DOHH2 (cell line): ENCODE data around the gene NRGN.

Experiments used
- H3F3A ChIP-seq: fragments of 200-600 bp; sonication (generic), shearing (Covaris generic); 2 replicates; pipeline ENCODE4 v1.6.0; 2016; ENCODE audit warnings: antibody characterized with exemption, mild to moderate bottlenecking; ENCODE audit not compliant: control insufficient read depth, insufficient read depth
- H3K27ac ChIP-seq: fragments of 200-600 bp; sonication (generic); 2 replicates; pipeline ENCODE4 v1.5.1; 2014; ENCODE audit warnings: low read depth, mild to moderate bottlenecking, low read length, moderate library complexity
- H3K27me3 ChIP-seq: fragments of 200-600 bp; sonication (generic); 2 replicates; pipeline ENCODE4 v1.6.1; 2014; ENCODE audit warnings: mild to moderate bottlenecking, low read length, mixed read lengths; ENCODE audit not compliant: control insufficient read depth
- H3K36me3 ChIP-seq: fragments of 200-600 bp; sonication (generic); 2 replicates; pipeline ENCODE4 v1.6.1; 2014; ENCODE audit warnings: mild to moderate bottlenecking, low read length, moderate library complexity, mixed read lengths; ENCODE audit not compliant: control insufficient read depth
- H3K4me1 ChIP-seq: fragments of 200-600 bp; sonication (generic); 2 replicates; pipeline ENCODE4 v1.6.1; 2014; ENCODE audit warnings: mild to moderate bottlenecking, low read length, mixed read lengths; ENCODE audit not compliant: control insufficient read depth
- H3K4me2 ChIP-seq: fragments of 200-600 bp; sonication (generic); 2 replicates; pipeline ENCODE4 v1.6.0; 2014; ENCODE audit warnings: mild to moderate bottlenecking, low read length, moderate library complexity
- H3K4me3 ChIP-seq: fragments of 200-600 bp; sonication (generic); 2 replicates; pipeline ENCODE4 v1.5.1; 2014; ENCODE audit warnings: mild to moderate bottlenecking, low read length, mixed read lengths
- H3K79me2 ChIP-seq: fragments of 200-600 bp; sonication (generic); 2 replicates; pipeline ENCODE4 v1.6.1; 2014; ENCODE audit warnings: mild to moderate bottlenecking, low read length, mixed read lengths; ENCODE audit not compliant: control insufficient read depth
- H3K9me2 ChIP-seq: fragments of 200-600 bp; sonication (generic); replicated peaks from 2 replicates; pipeline ENCODE4 v1.6.1; 2014; ENCODE audit warnings: mild to moderate bottlenecking, low read length, mixed read lengths; ENCODE audit not compliant: control insufficient read depth
- H3K9me3 ChIP-seq: fragments of 200-600 bp; sonication (generic); 2 replicates; pipeline ENCODE4 v1.6.1; 2014; ENCODE audit warnings: antibody characterized with exemption, low read length, mixed read lengths; ENCODE audit not compliant: control insufficient read depth, insufficient read depth
- H4K20me1 ChIP-seq: fragments of 200-600 bp; sonication (generic); 2 replicates; pipeline ENCODE4 v1.6.0; 2014; ENCODE audit warnings: low read depth, mild to moderate bottlenecking, antibody characterized with exemption, low read length, moderate library complexity; ENCODE audit not compliant: control insufficient read depth, insufficient read depth
- EZH2phosphoT487 ChIP-seq: fragments of 200-600 bp; sonication (generic); IDR thresholded peaks from 2 replicates; pipeline ENCODE4 v1.6.1; 2017; ENCODE audit warnings: borderline replicate concordance, mild to moderate bottlenecking, antibody characterized with exemption, low read length, moderate library complexity, mixed read lengths
- TF ChIP-seq, protein P1 (sequence below): fragments of 200-600 bp; sonication (generic); IDR thresholded peaks from one replicate; pipeline ENCODE4 v1.5.1; 2014; ENCODE audit warnings: antibody characterized with exemption, mild to moderate bottlenecking, low read depth, low read length; ENCODE audit not compliant: poor library complexity, severe bottlenecking

The NRGN gene

DNA sequence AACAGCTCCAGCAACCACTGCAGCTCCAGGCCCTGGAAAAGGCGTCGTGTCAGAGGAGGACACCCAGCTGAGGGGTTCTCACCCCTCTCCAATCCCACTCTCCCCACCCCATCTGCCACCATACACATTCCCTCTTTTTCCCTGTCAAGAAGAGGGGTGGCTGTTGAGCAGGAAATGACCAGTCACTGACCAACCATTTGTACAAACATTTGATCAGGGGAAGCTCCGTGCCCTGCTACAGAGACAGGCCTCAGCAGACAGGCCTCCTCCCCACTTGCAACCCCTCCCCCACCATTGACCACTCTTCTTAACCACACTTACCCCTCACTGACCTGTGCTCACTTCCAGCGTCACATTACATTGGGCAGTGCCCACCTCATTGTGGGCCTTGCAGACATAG lies 14.6 kb downstream of the NRGN start:
- H3K27ac ChIP-seq: no peak overlapping the region
- no peaks in the 10 kb centered on the region for H3K36me3 ChIP-seq
- H3K4me1 ChIP-seq: peaks cover 23% of the 10 kb centered on the region
- H3K27me3 ChIP-seq: peaks cover 21% of the 10 kb centered on the region
- peaks cover 2% of the 10 kb centered on the region; the same call in 1 of the 2 replicates for H3F3A ChIP-seq
- H3K79me2 ChIP-seq: no peaks in the 10 kb centered on the region
- no peaks in the 10 kb centered on the region for H3K9me2 ChIP-seq
- H3K4me2 ChIP-seq: no peak overlapping the region
- no peak overlapping the region for H3K4me3 ChIP-seq
- H4K20me1 ChIP-seq: no peaks in the 10 kb centered on the region
- no peaks in the 10 kb centered on the region for H3K9me3 ChIP-seq
- TF ChIP-seq, protein P1, sequence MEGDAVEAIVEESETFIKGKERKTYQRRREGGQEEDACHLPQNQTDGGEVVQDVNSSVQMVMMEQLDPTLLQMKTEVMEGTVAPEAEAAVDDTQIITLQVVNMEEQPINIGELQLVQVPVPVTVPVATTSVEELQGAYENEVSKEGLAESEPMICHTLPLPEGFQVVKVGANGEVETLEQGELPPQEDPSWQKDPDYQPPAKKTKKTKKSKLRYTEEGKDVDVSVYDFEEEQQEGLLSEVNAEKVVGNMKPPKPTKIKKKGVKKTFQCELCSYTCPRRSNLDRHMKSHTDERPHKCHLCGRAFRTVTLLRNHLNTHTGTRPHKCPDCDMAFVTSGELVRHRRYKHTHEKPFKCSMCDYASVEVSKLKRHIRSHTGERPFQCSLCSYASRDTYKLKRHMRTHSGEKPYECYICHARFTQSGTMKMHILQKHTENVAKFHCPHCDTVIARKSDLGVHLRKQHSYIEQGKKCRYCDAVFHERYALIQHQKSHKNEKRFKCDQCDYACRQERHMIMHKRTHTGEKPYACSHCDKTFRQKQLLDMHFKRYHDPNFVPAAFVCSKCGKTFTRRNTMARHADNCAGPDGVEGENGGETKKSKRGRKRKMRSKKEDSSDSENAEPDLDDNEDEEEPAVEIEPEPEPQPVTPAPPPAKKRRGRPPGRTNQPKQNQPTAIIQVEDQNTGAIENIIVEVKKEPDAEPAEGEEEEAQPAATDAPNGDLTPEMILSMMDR: no peak
- no peak for TF ChIP-seq EZH2phosphoT487

DNA sequence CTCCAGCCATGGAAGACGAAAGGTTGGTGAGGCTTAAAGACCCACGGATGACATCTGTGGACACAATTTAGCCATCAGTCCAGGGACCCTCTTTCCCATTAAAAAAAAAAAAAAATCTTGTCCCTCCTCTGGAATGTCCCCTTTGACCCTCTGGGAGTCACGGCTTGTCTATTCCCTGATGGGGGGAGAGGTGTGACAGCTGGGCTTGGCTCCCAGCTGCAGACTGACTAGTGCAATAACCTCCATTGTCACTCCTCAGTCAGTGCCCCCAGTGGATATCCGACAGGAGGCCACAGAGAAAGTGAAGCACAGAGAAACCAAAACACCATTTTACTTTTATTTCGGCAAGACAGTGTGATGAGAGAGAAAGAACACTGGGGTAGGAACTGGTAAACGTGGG lies 15.0 kb downstream of the NRGN start:
- no peak overlapping the region for H3K4me3 ChIP-seq
- H3K9me3 ChIP-seq: no peaks in the 10 kb centered on the region
- TF ChIP-seq EZH2phosphoT487: no peak
- TF ChIP-seq, protein P1: no peak
- H3K9me2 ChIP-seq: no peaks in the 10 kb centered on the region
- no peaks in the 10 kb centered on the region for H3K79me2 ChIP-seq
- H3K27ac ChIP-seq: no peak overlapping the region
- peaks cover 2% of the 10 kb centered on the region; the same call in 1 of the 2 replicates for H3F3A ChIP-seq
- no peaks in the 10 kb centered on the region for H3K36me3 ChIP-seq
- no peak overlapping the region for H3K4me2 ChIP-seq
- H3K27me3 ChIP-seq: peaks cover 25% of the 10 kb centered on the region
- H4K20me1 ChIP-seq: no peaks in the 10 kb centered on the region
- peaks cover 25% of the 10 kb centered on the region for H3K4me1 ChIP-seq

DNA sequence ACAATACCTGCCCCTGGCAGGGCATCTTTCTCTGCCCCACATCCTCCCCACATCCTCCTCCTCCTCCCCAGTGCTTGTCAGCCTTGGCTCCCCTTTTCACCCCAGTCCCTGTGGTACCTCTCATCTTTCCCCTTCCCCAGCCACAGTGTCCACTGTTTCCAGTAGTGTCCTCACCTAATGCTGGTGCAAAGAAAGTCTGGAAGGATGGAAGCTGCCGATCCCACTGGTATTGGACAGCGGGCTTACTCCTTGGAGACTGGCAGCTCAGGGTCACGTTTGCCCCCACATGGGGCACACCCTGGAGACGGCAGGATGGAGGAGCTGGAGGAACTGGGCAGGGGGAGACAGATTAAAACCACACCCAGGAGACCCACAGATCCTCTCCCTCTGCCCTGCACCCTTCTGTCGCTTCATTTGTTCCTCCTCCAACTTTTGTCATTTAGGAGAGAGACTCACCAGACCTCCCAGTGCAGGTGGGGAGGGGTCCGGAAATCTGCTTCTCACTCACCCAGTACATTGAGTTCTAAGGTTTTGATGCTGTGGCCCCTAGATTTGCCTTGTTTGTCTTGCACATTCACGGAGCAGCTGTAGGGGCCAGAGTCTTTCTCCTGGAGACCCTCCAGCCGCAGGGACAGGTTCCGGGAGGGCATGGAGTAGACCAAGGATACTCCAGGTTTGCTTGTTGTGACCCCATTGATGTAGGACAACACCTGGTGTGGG lies 16.5 kb downstream of the NRGN start:
- TF ChIP-seq, protein P1: no peak
- no peak for TF ChIP-seq EZH2phosphoT487

More for the DNA sequence above, 16.5 kb downstream of the NRGN start:
- Histone ChIP-seq H3K4me2 (no peak overlapping the region), H3K27ac (no peak overlapping the region), H3K4me3 (no peak overlapping the region), H3K4me1 (peaks cover 40% of the 10 kb centered on the region), H3F3A (no peaks in the 10 kb centered on the region; the same call in 1 of the 2 replicates), H3K36me3 (no peaks in the 10 kb centered on the region), H3K27me3 (peaks cover 39% of the 10 kb centered on the region), H3K79me2 (no peaks in the 10 kb centered on the region), H4K20me1 (no peaks in the 10 kb centered on the region), H3K9me3 (no peaks in the 10 kb centered on the region), H3K9me2 (no peaks in the 10 kb centered on the region)
